LNCaP clone FGC (cell line): Measurements from ENCODE around the gene IGHMBP2.

ENCODE experiments used
- DNase-seq: peaks from one replicate; pipeline ENCODE4 v3.0.0-alpha.2; 2011; ENCODE audit warnings: low read depth
- H3K4me3 ChIP-seq: 2 replicates; pipeline ENCODE4 v1.5.1; 2011; ENCODE audit warnings: mild to moderate bottlenecking, low read depth, low read length, control low read depth
- TF ChIP-seq, protein P1 (sequence below): IDR thresholded peaks from 2 replicates; pipeline ENCODE4 v1.5.1; 2012; ENCODE audit warnings: mild to moderate bottlenecking; ENCODE audit not compliant: control insufficient read depth, insufficient read depth; ENCODE audit errors: extremely low read depth

Gene IGHMBP2

GRCh38 chr11:68912254-68912653, 8.6 kb downstream of the IGHMBP2 start:
- no peak overlapping the region for H3K4me3 ChIP-seq
- TF ChIP-seq, protein P1, sequence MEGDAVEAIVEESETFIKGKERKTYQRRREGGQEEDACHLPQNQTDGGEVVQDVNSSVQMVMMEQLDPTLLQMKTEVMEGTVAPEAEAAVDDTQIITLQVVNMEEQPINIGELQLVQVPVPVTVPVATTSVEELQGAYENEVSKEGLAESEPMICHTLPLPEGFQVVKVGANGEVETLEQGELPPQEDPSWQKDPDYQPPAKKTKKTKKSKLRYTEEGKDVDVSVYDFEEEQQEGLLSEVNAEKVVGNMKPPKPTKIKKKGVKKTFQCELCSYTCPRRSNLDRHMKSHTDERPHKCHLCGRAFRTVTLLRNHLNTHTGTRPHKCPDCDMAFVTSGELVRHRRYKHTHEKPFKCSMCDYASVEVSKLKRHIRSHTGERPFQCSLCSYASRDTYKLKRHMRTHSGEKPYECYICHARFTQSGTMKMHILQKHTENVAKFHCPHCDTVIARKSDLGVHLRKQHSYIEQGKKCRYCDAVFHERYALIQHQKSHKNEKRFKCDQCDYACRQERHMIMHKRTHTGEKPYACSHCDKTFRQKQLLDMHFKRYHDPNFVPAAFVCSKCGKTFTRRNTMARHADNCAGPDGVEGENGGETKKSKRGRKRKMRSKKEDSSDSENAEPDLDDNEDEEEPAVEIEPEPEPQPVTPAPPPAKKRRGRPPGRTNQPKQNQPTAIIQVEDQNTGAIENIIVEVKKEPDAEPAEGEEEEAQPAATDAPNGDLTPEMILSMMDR, result no peak
- DNase-seq, result no peak

GRCh38 chr11:68913188-68913587, 9.5 kb downstream of the IGHMBP2 start:
- no peak for DNase-seq
- H3K4me3 ChIP-seq, result no peak overlapping the region
- TF ChIP-seq, protein P1, result no peak

DNA sequence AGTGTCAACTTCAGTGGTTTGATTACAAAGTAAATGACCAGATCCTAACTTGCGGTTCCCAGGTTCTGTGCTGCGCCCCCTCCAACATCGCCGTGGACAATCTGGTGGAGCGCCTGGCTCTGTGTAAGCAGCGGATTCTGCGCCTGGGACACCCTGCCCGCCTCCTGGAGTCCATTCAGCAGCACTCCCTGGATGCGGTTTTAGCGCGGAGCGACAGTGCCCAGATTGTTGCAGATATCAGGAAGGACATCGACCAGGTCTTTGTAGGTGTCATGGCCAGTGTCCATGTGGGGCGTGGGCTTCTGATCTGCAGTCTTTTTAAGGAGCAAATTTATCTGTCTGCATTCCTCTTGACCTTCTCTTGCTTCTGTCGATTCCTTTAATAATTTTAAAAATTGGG, 11.1 kb downstream of the IGHMBP2 start:
- no peak for DNase-seq
- no peak overlapping the region for H3K4me3 ChIP-seq
- TF ChIP-seq, protein P1, result no peak

DNA sequence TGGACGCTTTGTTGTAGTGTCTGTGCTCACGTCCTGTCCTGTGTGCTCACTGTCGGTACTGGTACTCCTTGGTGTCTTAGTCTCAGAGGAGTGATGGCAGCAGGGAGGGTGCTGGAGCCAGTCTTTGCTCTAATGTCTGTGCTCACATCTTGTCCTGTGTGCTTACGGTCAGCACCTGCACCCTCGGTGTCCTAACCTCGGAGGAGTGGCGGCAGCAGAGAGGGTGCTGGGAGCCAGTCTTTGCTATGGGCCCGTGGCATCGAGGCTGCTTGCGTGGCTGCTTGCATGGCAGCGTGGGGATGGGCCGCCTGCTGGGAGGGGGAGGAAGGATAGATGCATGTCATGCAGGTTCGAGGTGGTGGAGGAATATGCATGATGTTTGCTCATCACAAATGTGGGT, 12.7 kb downstream of the IGHMBP2 start:
- DNase-seq, result no peak
- TF ChIP-seq, protein P1, result no peak
- H3K4me3 ChIP-seq, result no peak overlapping the region

DNA sequence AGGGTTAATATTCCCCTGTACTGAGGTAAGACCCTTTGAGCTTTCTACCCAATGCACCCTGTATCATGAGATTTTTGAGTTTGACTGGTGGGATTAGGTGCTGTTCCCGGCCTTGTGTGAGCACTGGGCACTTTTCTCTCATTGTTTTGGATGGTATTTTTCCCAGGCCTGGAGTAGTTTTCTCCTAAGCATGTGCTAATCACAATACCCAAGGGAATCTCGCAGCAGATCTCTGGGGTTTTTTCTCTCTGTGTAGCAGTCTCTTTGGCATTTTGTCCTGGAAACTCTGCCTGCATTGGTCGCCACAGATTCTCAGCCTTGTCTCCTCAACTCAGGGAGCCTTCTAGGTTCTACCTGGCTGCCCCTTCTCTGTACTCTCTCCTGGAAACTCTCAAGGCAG, 19.9 kb downstream of the IGHMBP2 start:
- TF ChIP-seq, protein P1, result no peak
- no peak for DNase-seq
- H3K4me3 ChIP-seq, result no peak overlapping the region

DNA sequence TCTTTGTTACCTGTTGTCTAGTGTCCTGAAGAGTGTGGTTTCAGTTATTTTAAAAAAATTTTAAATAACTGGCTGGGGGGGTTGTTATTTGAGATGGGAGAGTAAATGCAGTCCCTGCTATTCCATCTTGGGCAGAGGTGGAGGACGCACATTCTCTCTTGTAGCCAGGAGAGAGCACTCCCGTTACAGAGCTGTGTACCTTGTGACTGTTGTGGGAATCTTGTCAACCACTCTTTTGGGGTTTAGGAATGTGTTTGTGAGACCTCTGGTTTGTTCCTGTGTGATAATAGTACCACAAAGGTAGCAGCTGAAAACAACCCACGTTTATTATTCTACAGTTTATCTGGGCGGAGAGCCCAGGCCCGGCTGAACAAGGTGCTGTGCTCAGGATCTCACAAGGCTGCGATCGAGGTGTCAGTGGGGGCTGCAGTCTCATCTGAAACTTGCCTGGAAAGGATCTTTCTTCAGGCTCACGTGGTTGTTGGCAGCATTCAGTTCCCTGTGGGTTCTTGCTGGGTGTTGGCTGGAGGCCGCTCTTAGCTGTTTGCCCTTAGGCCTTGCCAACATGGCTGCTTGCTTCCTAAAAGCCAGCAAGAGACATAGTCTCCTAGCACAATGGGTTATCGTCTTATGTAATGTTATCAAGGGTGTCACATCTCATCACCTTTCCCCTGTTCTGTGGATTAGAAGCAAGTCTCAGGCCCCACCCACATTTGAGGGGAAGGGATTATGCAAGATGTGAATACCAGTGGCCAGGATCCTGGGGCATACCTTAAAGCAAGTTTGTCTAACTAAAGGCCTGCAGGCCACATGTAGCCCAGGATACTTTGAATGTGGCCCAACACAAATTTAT, 20.6 kb downstream of the IGHMBP2 start:
- no peak overlapping the region for H3K4me3 ChIP-seq
- TF ChIP-seq, protein P1, result no peak
- no peak for DNase-seq

- H3K4me3 ChIP-seq, result no peak overlapping the region
- DNase-seq, result no peak
- TF ChIP-seq, protein P1, result no peak
Observed at GRCh38 chr11:68925611-68926010, 21.9 kb downstream of the IGHMBP2 start.
